ENCODE data around the gene CTAG2. TPM values are rescaled to one million over a fixed set of nuclear protein-coding genes. Genes with fewer than 3 reads are reported as not detected.
"Not testable (repeated sequence)": the region's sequence is repeated elsewhere in the genome, so short reads cannot be mapped to it uniquely, and the experiment has no call there.

CTAG2 gene
- total RNA-seq (2021): not detected in 3 replicates
- Bru-seq, nascent RNA: not detected
- long read RNA-seq, experiment 1: 0 reads
- long read RNA-seq, experiment 2: 0 reads
- long read RNA-seq, experiment 3: 0 reads

GRCh38 chrX:154653413-154653812, at the start of gene CTAG2:
TSS of gene CTAG2 (minus strand) at chrX:154653579. CDS start at chrX:154653515, 64 bp downstream.
- H3K27ac Mint-ChIP-seq; POLR2A ChIA-PET; H3K36me3 Mint-ChIP-seq; ATAC-seq; CTCF ChIA-PET; H3K9me3 Mint-ChIP-seq; DNase-seq (ENCODE audit: low spot score); H3K4me3 Mint-ChIP-seq; H3K4me1 Mint-ChIP-seq; H3K27me3 Mint-ChIP-seq (ENCODE audit: low read depth): not testable (repeated sequence)

GRCh38 chrX:154698630-154699248, 45.4 kb upstream of the CTAG2 start:
- ATAC-seq: peak; percentile 91
- H3K4me1 Mint-ChIP-seq: peaks cover 15% of the 10 kb centered on the region
- POLR2A ChIA-PET: no interaction called here
- TF ChIP-seq ATF6 (CRISPR knock-in tag; IDR thresholded peaks at IDR 0.05) (no peak), MXD4 (CRISPR knock-in tag; IDR thresholded peaks at IDR 0.05; ENCODE audit: borderline replicate concordance) (no peak), NFATC4 (CRISPR knock-in tag; IDR thresholded peaks at IDR 0.05) (no peak), FOXJ3 (CRISPR knock-in tag; IDR thresholded peaks at IDR 0.05; ENCODE audit: borderline replicate concordance) (no peak), HMGA2 (CRISPR knock-in tag; IDR thresholded peaks at IDR 0.05) (no peak), NR3C1 (CRISPR knock-in tag; conservative IDR thresholded peaks at IDR 0.05; ENCODE audit: low read depth) (no peak), ZNF138 (CRISPR knock-in tag; conservative IDR thresholded peaks at IDR 0.05) (no peak), NR1H2 (CRISPR knock-in tag; IDR thresholded peaks at IDR 0.05) (no peak), RELA (CRISPR knock-in tag; IDR thresholded peaks at IDR 0.05; ENCODE audit: borderline replicate concordance) (no peak), SP1 (CRISPR knock-in tag; conservative IDR thresholded peaks at IDR 0.05) (no peak), CREB1 (CRISPR knock-in tag; IDR thresholded peaks at IDR 0.05) (no peak), TEAD4 (CRISPR knock-in tag; IDR thresholded peaks at IDR 0.05) (no peak), ETV6 (CRISPR knock-in tag; IDR thresholded peaks at IDR 0.05) (no peak), ZNF671 (CRISPR knock-in tag; IDR thresholded peaks at IDR 0.05) (no peak), ZBTB21 (CRISPR knock-in tag; IDR thresholded peaks at IDR 0.05; ENCODE audit: borderline replicate concordance) (no peak)
- TF ChIP-seq, protein P1, sequence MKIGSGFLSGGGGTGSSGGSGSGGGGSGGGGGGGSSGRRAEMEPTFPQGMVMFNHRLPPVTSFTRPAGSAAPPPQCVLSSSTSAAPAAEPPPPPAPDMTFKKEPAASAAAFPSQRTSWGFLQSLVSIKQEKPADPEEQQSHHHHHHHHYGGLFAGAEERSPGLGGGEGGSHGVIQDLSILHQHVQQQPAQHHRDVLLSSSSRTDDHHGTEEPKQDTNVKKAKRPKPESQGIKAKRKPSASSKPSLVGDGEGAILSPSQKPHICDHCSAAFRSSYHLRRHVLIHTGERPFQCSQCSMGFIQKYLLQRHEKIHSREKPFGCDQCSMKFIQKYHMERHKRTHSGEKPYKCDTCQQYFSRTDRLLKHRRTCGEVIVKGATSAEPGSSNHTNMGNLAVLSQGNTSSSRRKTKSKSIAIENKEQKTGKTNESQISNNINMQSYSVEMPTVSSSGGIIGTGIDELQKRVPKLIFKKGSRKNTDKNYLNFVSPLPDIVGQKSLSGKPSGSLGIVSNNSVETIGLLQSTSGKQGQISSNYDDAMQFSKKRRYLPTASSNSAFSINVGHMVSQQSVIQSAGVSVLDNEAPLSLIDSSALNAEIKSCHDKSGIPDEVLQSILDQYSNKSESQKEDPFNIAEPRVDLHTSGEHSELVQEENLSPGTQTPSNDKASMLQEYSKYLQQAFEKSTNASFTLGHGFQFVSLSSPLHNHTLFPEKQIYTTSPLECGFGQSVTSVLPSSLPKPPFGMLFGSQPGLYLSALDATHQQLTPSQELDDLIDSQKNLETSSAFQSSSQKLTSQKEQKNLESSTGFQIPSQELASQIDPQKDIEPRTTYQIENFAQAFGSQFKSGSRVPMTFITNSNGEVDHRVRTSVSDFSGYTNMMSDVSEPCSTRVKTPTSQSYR (CRISPR knock-in tag; IDR thresholded peaks at IDR 0.05): no peak
- TF ChIP-seq, protein P2, sequence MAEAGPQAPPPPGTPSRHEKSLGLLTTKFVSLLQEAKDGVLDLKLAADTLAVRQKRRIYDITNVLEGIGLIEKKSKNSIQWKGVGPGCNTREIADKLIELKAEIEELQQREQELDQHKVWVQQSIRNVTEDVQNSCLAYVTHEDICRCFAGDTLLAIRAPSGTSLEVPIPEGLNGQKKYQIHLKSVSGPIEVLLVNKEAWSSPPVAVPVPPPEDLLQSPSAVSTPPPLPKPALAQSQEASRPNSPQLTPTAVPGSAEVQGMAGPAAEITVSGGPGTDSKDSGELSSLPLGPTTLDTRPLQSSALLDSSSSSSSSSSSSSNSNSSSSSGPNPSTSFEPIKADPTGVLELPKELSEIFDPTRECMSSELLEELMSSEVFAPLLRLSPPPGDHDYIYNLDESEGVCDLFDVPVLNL (CRISPR knock-in tag; IDR thresholded peaks at IDR 0.05; ENCODE audit: borderline replicate concordance, low read depth): no peak
- CTCF ChIA-PET: no interaction called here
- peak; percentile 12 for DNase-seq (ENCODE audit: low spot score)
- H3K36me3 Mint-ChIP-seq: no peaks in the 10 kb centered on the region
- no peak overlapping the region for H3K4me3 Mint-ChIP-seq
- H3K9me3 Mint-ChIP-seq: no peaks in the 10 kb centered on the region
- H3K27ac Mint-ChIP-seq: peak overlapping the region; percentile 79
- no peaks in the 10 kb centered on the region; the same call in 1 of the 2 replicates for H3K27me3 Mint-ChIP-seq (ENCODE audit: low read depth)

DNA sequence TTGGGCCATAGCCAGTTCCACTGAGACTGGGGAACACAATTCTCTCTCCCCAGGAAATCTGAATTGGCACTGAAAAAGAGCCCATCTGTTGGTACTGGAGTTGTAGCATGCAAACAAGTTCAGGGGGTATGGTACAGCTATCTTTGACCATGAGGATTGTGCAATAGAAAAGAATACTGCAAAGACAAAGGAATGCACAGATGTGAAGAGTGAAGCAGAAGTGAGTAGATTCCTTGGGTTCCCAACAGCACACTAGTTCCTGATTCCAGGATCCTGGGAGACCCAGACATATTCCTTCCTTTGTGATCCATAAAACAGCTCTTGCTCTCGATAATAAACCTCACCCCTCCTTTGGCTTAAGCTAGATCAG, 43.3 kb upstream of the CTAG2 start:
- TF ChIP-seq MXD4 (CRISPR knock-in tag; IDR thresholded peaks at IDR 0.05; ENCODE audit: borderline replicate concordance): no peak
- no peak for TF ChIP-seq FOXK1 (CRISPR knock-in tag; IDR thresholded peaks at IDR 0.05)
- TF ChIP-seq ZNF263 (CRISPR knock-in tag; IDR thresholded peaks at IDR 0.05; ENCODE audit: low read depth): no peak
- TF ChIP-seq ATF6 (CRISPR knock-in tag; IDR thresholded peaks at IDR 0.05): no peak
- TF ChIP-seq CREB1 (CRISPR knock-in tag; IDR thresholded peaks at IDR 0.05): no peak
- Mint-ChIP-seq H3K36me3 (no peaks in the 10 kb centered on the region), H3K4me3 (no peak overlapping the region), H3K9me3 (peaks cover 2% of the 10 kb centered on the region; the same call in 1 of the 2 replicates), H3K4me1 (peaks cover 15% of the 10 kb centered on the region), H3K27ac (no peak overlapping the region), H3K27me3 (ENCODE audit: low read depth) (no peaks in the 10 kb centered on the region; the same call in 1 of the 2 replicates)
- ChIA-PET CTCF (interaction anchor here (1.0 kb wide), 1 partner anchor 17 kb away, joined by 4 read pairs; no protein-coding TSS in a partner anchor), POLR2A (no interaction called here)
- DNase-seq (ENCODE audit: low spot score): no peak
- ATAC-seq: no peak
